AG09309 (cell line): ENCODE data around the gene TRIO.

Experiments
- DNase-seq: peaks from one replicate; pipeline ENCODE4 v3.0.0-alpha.2; 2010; ENCODE audit warnings: low read depth
- H3K4me3 ChIP-seq: 2 replicates; pipeline ENCODE4 v1.5.1; 2011; ENCODE audit warnings: mild to moderate bottlenecking, low read depth, low read length, moderate library complexity; ENCODE audit not compliant: control insufficient read depth
- CTCF ChIP-seq: IDR thresholded peaks from 2 replicates; pipeline ENCODE4 v1.5.1; 2011; ENCODE audit warnings: mild to moderate bottlenecking, low read depth, low read length, inconsistent platforms; ENCODE audit not compliant: insufficient read depth, control insufficient read depth; ENCODE audit errors: missing control alignments

Gene TRIO

GRCh38 chr5:14213253-14213652 lies 70.1 kb downstream of the TRIO start:
- DNase-seq, result no peak
- no peak overlapping the region for H3K4me3 ChIP-seq
- TF ChIP-seq CTCF, result no peak

GRCh38 chr5:14213813-14214585 lies 70.9 kb downstream of the TRIO start:
- no peak for TF ChIP-seq CTCF
- DNase-seq, result no peak
- H3K4me3 ChIP-seq, result no peak overlapping the region

- TF ChIP-seq CTCF, result no peak
- no peak for DNase-seq
- H3K4me3 ChIP-seq, result no peak overlapping the region
Measured at GRCh38 chr5:14215901-14216300, 72.8 kb downstream of the TRIO start.

- no peak for TF ChIP-seq CTCF
- no peak overlapping the region for H3K4me3 ChIP-seq
- DNase-seq, result no peak
Measured at GRCh38 chr5:14216372-14216771, 73.2 kb downstream of the TRIO start.

- DNase-seq, result no peak
- H3K4me3 ChIP-seq, result no peak overlapping the region
- TF ChIP-seq CTCF, result no peak
Measured at GRCh38 chr5:14216902-14217301, 73.8 kb downstream of the TRIO start.

GRCh38 chr5:14217587-14217986 lies 74.4 kb downstream of the TRIO start:
- TF ChIP-seq CTCF, result no peak
- no peak overlapping the region for H3K4me3 ChIP-seq
- no peak for DNase-seq

GRCh38 chr5:14218011-14218410 lies 74.9 kb downstream of the TRIO start:
- no peak overlapping the region for H3K4me3 ChIP-seq
- no peak for DNase-seq
- TF ChIP-seq CTCF, result no peak
